ENCODE measurements around the gene IL36G.

Gene IL36G

DNA sequence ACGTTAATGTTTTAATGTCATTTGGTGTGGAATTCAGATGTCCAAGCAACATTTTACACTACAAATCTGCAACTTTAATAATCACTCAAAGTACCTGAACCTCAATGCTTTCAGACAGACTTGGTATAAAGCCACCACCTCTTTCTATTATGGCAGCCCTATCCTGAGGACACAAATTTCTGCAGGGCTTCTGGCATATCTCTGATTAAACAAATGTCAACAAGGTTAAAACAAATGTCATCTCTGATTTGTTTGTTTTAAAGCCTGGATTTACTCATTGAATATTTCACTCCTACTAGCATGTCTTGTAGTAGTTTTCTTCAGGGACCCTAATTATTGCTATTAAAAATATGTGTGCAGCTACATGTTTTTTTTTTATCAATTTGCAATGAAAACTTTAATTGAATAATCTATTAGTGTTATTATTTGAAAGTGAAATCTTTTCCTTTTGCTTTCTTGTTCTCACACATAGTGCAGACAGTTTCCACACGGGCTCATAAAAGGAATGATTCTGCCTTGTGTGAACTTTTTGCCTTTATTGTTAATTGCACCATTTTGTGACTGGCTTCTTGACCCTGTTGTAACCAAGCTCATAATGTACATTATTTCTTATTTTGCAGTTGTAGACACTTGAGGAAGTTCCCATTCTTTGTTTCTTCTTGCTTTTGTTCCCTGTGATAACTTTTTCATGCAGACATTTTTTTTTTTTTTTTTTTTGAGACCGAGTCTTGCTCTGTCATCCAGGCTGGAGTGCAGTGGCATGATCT lies 36.8 kb upstream of the IL36G start:
- ChIA-PET POLR2A (interaction anchor here (1.0 to 1.3 kb wide), 2 partner anchors 8 to 14 kb away, joined by 3 read pairs; no protein-coding TSS in a partner anchor), CTCF (interaction anchor here (0.6 to 3.0 kb wide), 33 partner anchors 9 to 642 kb away, joined by 3 to 37 read pairs (median 4); partner anchors contain the start of gene IL37)
- no peak for DNase-seq (ENCODE audit: extremely low spot score)
- TF ChIP-seq BHLHE40 (IDR thresholded peaks at IDR 0.05; ENCODE audit: borderline replicate concordance) = no peak
- TF ChIP-seq FOXA1 (IDR thresholded peaks at IDR 0.05) = no peak
- no peak for TF ChIP-seq NFRKB (IDR thresholded peaks at IDR 0.05)
- TF ChIP-seq ZNF384 (IDR thresholded peaks at IDR 0.05) = no peak

DNA sequence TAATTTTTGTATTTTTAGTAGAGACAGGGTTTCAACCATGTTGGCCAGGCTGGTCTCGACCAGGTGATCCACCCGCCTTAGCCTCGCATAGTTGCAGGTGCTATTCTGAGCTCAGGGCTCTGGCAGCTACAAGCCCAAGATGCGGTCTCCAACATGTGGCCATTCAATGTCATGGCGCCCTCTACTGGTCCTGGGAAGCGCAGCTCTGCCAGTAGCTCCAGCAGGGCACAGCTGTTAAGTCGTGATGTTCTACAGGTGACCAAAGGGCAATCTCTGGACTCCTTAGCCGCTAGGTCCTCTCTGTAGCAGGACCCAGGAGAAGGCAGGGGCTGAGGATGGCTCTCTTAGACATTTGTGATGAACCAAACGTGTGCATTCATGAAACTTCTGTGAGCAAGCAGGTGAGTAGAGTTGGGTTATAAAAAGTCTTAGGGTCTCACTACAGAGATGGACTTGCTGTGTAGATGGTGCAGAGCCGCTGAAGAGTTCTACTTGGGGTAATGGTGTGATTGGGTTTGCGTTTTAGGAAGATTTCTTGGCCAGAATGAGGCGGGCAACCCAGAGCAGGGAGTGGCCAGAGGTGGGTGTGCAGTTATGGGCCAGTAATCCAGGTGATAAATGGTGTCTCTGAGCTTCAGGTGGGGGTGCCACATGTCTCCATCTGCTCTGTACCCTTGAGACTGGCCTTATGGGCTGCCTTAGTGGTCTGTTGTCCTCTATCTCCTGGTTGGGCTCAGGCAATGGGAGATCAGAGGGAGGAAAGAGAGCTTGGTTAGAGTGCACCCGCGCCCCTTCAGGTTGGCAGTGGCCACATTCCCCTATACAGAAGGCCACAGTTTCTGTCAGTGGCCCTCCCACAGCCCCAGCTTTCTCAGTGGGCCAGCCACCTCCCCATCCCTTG lies 35.8 kb upstream of the IL36G start:
- peak; percentile 81 for DNase-seq (ENCODE audit: extremely low spot score)
- ChIA-PET POLR2A (interaction anchor here (1.0 to 1.3 kb wide), 2 partner anchors 9 to 13 kb away, joined by 3 read pairs; no protein-coding TSS in a partner anchor), CTCF (interaction anchor here (0.6 to 3.0 kb wide), 33 partner anchors 10 to 643 kb away, joined by 3 to 37 read pairs (median 4); partner anchors contain the start of gene IL37)
- TF ChIP-seq, protein P1, sequence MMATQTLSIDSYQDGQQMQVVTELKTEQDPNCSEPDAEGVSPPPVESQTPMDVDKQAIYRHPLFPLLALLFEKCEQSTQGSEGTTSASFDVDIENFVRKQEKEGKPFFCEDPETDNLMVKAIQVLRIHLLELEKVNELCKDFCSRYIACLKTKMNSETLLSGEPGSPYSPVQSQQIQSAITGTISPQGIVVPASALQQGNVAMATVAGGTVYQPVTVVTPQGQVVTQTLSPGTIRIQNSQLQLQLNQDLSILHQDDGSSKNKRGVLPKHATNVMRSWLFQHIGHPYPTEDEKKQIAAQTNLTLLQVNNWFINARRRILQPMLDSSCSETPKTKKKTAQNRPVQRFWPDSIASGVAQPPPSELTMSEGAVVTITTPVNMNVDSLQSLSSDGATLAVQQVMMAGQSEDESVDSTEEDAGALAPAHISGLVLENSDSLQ (IDR thresholded peaks at IDR 0.05) = no peak
- TF ChIP-seq ZNF384 (IDR thresholded peaks at IDR 0.05) (no peak), ARNT (IDR thresholded peaks at IDR 0.05) (no peak), L3MBTL2 (conservative IDR thresholded peaks at IDR 0.05) (no peak), FOXA1 (IDR thresholded peaks at IDR 0.05) (no peak), CTBP1 (IDR thresholded peaks at IDR 0.05; ENCODE audit: borderline replicate concordance) (no peak), BHLHE40 (IDR thresholded peaks at IDR 0.05; ENCODE audit: borderline replicate concordance) (no peak), TARDBP (IDR thresholded peaks at IDR 0.05) (no peak), HDGF (IDR thresholded peaks at IDR 0.05; ENCODE audit: borderline replicate concordance) (no peak), SP1 (IDR thresholded peaks at IDR 0.05) (no peak), ELF4 (IDR thresholded peaks at IDR 0.05) (no peak), LEF1 (IDR thresholded peaks at IDR 0.05; ENCODE audit: borderline replicate concordance) (no peak), FOXM1 (IDR thresholded peaks at IDR 0.05; ENCODE audit: borderline replicate concordance) (no peak), FOXK2 (IDR thresholded peaks at IDR 0.05) (no peak), NFRKB (IDR thresholded peaks at IDR 0.05) (no peak), SUZ12 (IDR thresholded peaks at IDR 0.05) (no peak)

DNA sequence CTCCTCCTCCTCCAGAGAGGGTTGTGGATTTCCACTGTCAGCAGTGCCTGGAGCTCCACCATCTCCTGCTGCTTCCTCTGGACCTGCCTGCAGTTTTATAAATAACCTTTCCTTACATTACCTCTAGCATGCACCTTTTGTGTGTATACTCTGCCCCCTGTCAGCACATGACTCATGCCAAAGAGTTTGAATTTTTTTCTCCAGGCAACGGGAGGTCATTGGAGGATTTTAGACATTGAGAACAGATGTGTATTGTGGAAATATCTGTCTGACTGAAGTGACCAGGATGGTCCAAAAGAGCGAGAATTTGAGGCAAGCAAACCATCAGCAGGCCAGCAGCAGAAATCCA lies 35.2 kb upstream of the IL36G start:
- ChIA-PET POLR2A (interaction anchor here (1.3 kb wide), 1 partner anchor 12 kb away, joined by 3 read pairs; no protein-coding TSS in a partner anchor), CTCF (interaction anchor here (1.6 to 3.0 kb wide), 8 partner anchors 10 to 214 kb away, joined by 6 to 37 read pairs (median 14); no protein-coding TSS in a partner anchor)
- DNase-seq (ENCODE audit: extremely low spot score) = no peak
- TF ChIP-seq CTBP1 (IDR thresholded peaks at IDR 0.05; ENCODE audit: borderline replicate concordance) (no peak), FOXA1 (IDR thresholded peaks at IDR 0.05) (no peak), TARDBP (IDR thresholded peaks at IDR 0.05) (no peak), ARNT (IDR thresholded peaks at IDR 0.05) (no peak), ZNF384 (IDR thresholded peaks at IDR 0.05) (no peak), HDGF (IDR thresholded peaks at IDR 0.05; ENCODE audit: borderline replicate concordance) (no peak), NFRKB (IDR thresholded peaks at IDR 0.05) (no peak), SUZ12 (IDR thresholded peaks at IDR 0.05) (no peak), ELF4 (IDR thresholded peaks at IDR 0.05) (no peak), L3MBTL2 (conservative IDR thresholded peaks at IDR 0.05) (no peak), FOXK2 (IDR thresholded peaks at IDR 0.05) (no peak), SP1 (IDR thresholded peaks at IDR 0.05) (no peak), BHLHE40 (IDR thresholded peaks at IDR 0.05; ENCODE audit: borderline replicate concordance) (no peak), FOXM1 (IDR thresholded peaks at IDR 0.05; ENCODE audit: borderline replicate concordance) (no peak), LEF1 (IDR thresholded peaks at IDR 0.05; ENCODE audit: borderline replicate concordance) (no peak)
- TF ChIP-seq, protein P1 (IDR thresholded peaks at IDR 0.05) = no peak

DNA sequence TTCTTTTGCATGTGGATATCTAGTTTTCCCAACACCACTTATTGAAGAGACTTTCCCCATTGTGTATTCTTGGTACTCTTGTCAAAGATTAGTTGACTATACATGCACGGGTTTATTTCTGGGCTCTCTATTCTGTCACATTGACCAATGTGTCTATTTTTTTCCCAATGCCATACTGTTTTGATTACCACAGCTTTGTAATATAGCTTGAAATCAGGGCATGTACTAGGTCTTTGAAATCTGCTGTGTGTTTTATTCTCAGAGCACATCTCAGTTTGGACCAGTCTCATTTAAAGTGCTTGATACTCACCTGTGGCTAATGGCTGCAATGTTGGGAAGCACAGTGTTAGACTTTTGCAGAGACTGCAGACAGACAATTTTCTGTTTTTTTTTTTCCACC lies 32.8 kb upstream of the IL36G start:
- no peak for DNase-seq (ENCODE audit: extremely low spot score)
- no peak for TF ChIP-seq SP1 (IDR thresholded peaks at IDR 0.05)
- no peak for TF ChIP-seq FOXK2 (IDR thresholded peaks at IDR 0.05)
- no peak for TF ChIP-seq FOXM1 (IDR thresholded peaks at IDR 0.05; ENCODE audit: borderline replicate concordance)
- TF ChIP-seq LEF1 (IDR thresholded peaks at IDR 0.05; ENCODE audit: borderline replicate concordance) = no peak
- TF ChIP-seq TARDBP (IDR thresholded peaks at IDR 0.05) = no peak
- no peak for TF ChIP-seq BHLHE40 (IDR thresholded peaks at IDR 0.05; ENCODE audit: borderline replicate concordance)
- TF ChIP-seq CTBP1 (IDR thresholded peaks at IDR 0.05; ENCODE audit: borderline replicate concordance) = no peak
- TF ChIP-seq L3MBTL2 (conservative IDR thresholded peaks at IDR 0.05) = no peak
- no peak for TF ChIP-seq ZNF384 (IDR thresholded peaks at IDR 0.05)
- TF ChIP-seq SUZ12 (IDR thresholded peaks at IDR 0.05) = no peak
- TF ChIP-seq, protein P1 (IDR thresholded peaks at IDR 0.05) = no peak
- no peak for TF ChIP-seq ARNT (IDR thresholded peaks at IDR 0.05)
- TF ChIP-seq ELF4 (IDR thresholded peaks at IDR 0.05) = no peak
- no peak for TF ChIP-seq NFRKB (IDR thresholded peaks at IDR 0.05)
- TF ChIP-seq FOXA1 (IDR thresholded peaks at IDR 0.05) = no peak
- no peak for TF ChIP-seq HDGF (IDR thresholded peaks at IDR 0.05; ENCODE audit: borderline replicate concordance)
- ChIA-PET CTCF (interaction anchor here (1.3 kb wide), 1 partner anchor 21 kb away, joined by 3 read pairs; no protein-coding TSS in a partner anchor), POLR2A (no interaction called here)

GRCh38 chr2:112946086-112946485 lies 31.7 kb upstream of the IL36G start:
- ChIA-PET POLR2A (interaction anchor here (0.9 kb wide), 1 partner anchor 181 kb away, joined by 3 read pairs; the partner anchor contains the start of gene CKAP2L), CTCF (interaction anchor here (0.9 kb wide), 1 partner anchor 13 kb away, joined by 3 read pairs; no protein-coding TSS in a partner anchor)
- no peak for DNase-seq (ENCODE audit: extremely low spot score)
- no peak for TF ChIP-seq NFRKB (IDR thresholded peaks at IDR 0.05)
- TF ChIP-seq FOXK2 (IDR thresholded peaks at IDR 0.05) = no peak
- TF ChIP-seq L3MBTL2 (conservative IDR thresholded peaks at IDR 0.05) = no peak
- TF ChIP-seq HDGF (IDR thresholded peaks at IDR 0.05; ENCODE audit: borderline replicate concordance) = no peak
- no peak for TF ChIP-seq SP1 (IDR thresholded peaks at IDR 0.05)
- no peak for TF ChIP-seq FOXM1 (IDR thresholded peaks at IDR 0.05; ENCODE audit: borderline replicate concordance)
- no peak for TF ChIP-seq FOXA1 (IDR thresholded peaks at IDR 0.05)
- no peak for TF ChIP-seq LEF1 (IDR thresholded peaks at IDR 0.05; ENCODE audit: borderline replicate concordance)
- TF ChIP-seq ELF4 (IDR thresholded peaks at IDR 0.05) = no peak
- no peak for TF ChIP-seq BHLHE40 (IDR thresholded peaks at IDR 0.05; ENCODE audit: borderline replicate concordance)
- TF ChIP-seq, protein P1 (IDR thresholded peaks at IDR 0.05) = no peak
- TF ChIP-seq SUZ12 (IDR thresholded peaks at IDR 0.05) = no peak
- TF ChIP-seq CTBP1 (IDR thresholded peaks at IDR 0.05; ENCODE audit: borderline replicate concordance) = no peak
- TF ChIP-seq ZNF384 (IDR thresholded peaks at IDR 0.05) = no peak
- no peak for TF ChIP-seq TARDBP (IDR thresholded peaks at IDR 0.05)
- no peak for TF ChIP-seq ARNT (IDR thresholded peaks at IDR 0.05)

Measured in HEK293T (cell line).